T-helper 17 cell (primary cell): ENCODE results near the gene HLA-DPB1. TPM values are rescaled to one million over a fixed set of nuclear protein-coding genes. Genes with fewer than 3 reads are reported as not detected.

Experiments
- ATAC-seq: fragments of 150-1000 bp; cut with Tn5 transposase; 2 replicates; pipeline ENCODE4 v1.10.0; 2021; ENCODE audit warnings: mild to moderate bottlenecking, moderate library complexity
- DNase-seq, 3 donors: peaks; one replicate each; pipeline versions ENCODE4 v3.0.0 to v3.0.0-alpha.2; 2020 to 2021
- H3K9me3 ChIP-seq: one replicate; pipeline ENCODE4 v1.7.0; 2013; ENCODE audit warnings: low read length, mild to moderate bottlenecking; ENCODE audit not compliant: control insufficient read depth, poor library complexity, severe bottlenecking
- H3K27ac Mint-ChIP-seq: one replicate; pipeline ENCODE4 v1.8.0; 2022; ENCODE audit warnings: mild to moderate bottlenecking, moderate library complexity, mixed read lengths
- H3K27me3 Mint-ChIP-seq: one replicate; pipeline ENCODE4 v1.8.0; 2022; ENCODE audit warnings: mixed read lengths
- H3K36me3 Mint-ChIP-seq: one replicate; pipeline ENCODE4 v1.8.0; 2022; ENCODE audit warnings: low read depth, mixed read lengths
- H3K4me1 Mint-ChIP-seq: one replicate; pipeline ENCODE4 v1.8.0; 2022; ENCODE audit warnings: mild to moderate bottlenecking, mixed read lengths
- H3K4me3 Mint-ChIP-seq: one replicate; pipeline ENCODE4 v1.8.0; 2022; ENCODE audit warnings: mild to moderate bottlenecking, moderate library complexity, mixed read lengths
- total RNA-seq, 4 donors: library from RNA in 2 of 4; stranded (reverse) in 2 of 4; gene quantifications; one replicate each; pipeline ENCODE4 v1.2.3 and lab custom pipeline; 2022 to 2026

HLA-DPB1 gene
- total RNA-seq, 2 donors from 2014 or later = 67.7 to 77.4 TPM

DNA sequence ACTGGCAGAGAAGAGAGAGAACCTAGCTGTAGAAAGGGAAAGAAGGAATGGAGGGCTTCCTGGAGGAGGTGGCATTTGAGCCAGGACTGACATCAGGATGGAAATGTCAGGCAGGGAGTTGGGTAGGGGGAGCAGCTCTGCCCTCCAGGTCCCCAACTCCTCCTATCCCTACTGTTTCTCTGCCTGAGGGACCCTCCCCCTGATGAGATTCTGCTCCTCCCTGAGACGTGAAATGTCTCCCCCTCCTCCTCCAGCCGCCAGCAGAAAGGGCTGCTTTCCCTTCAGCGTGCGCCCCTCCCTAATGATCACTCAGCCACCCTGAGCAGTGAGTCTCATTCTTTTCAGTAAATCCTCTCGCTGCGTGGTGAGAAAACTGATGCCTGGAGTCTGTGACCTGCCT is 40.6 kb downstream of the HLA-DPB1 start:
- peaks cover 83% of the 10 kb centered on the region for H3K27me3 Mint-ChIP-seq
- H3K9me3 ChIP-seq = no peaks in the 10 kb centered on the region
- DNase-seq (no peak), ATAC-seq (no peak)
- H3K4me3 Mint-ChIP-seq = no peak overlapping the region
- H3K36me3 Mint-ChIP-seq = peaks cover 10% of the 10 kb centered on the region
- H3K27ac Mint-ChIP-seq = no peak overlapping the region
- peaks cover 21% of the 10 kb centered on the region for H3K4me1 Mint-ChIP-seq

DNA sequence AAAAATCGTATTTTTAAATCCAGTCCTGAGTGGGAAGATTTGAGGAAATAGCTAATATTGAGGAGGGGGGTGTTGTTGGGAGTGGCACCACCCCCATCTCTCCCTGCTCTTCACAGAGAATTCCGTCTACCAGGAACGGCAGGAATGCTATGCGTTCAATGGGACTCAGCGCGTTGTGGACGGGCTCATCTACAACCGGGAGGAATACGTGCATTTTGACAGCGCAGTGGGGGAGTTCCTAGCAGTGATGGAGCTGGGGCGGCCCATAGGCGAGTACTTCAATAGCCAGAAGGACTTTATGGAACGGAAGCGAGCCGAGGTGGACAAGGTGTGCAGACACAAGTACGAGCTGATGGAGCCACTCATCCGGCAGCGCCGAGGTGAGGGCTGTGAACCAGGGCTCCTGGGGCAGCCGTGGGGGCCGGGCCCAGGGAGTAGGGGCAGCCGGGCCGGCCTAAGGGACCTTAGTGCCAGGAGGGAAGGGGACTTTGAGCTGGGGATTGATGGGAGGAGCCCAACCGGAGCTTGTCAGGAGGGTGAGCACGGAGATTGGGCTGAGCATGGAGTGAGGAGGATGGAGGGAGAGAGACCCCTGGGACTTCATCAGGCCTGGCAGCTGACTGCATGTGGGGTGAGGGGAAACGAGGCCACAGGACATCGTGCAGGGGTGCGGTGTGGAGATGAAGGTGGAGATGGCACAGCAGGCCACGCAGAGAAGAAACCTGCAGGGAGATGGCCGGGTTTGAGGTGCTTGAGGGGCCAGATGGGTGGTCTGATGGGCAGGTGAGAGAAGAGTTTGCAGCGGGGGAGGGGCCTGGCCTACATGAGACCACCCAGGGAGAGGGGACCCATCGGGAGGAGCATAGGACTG is 41.3 kb downstream of the HLA-DPB1 start:
- H3K9me3 ChIP-seq = no peaks in the 10 kb centered on the region
- ATAC-seq (no peak), DNase-seq (no peak)
- Mint-ChIP-seq H3K4me3 (no peak overlapping the region), H3K27me3 (peaks cover 83% of the 10 kb centered on the region), H3K27ac (no peak overlapping the region), H3K36me3 (peaks cover 10% of the 10 kb centered on the region), H3K4me1 (peaks cover 19% of the 10 kb centered on the region)

- no peak for ATAC-seq
- H3K36me3 Mint-ChIP-seq = peaks cover 8% of the 10 kb centered on the region
- H3K4me1 Mint-ChIP-seq = peaks cover 15% of the 10 kb centered on the region
- H3K27me3 Mint-ChIP-seq = peaks cover 75% of the 10 kb centered on the region
- H3K27ac Mint-ChIP-seq = no peak overlapping the region
- H3K4me3 Mint-ChIP-seq = no peak overlapping the region
- no peak for DNase-seq
- no peaks in the 10 kb centered on the region for H3K9me3 ChIP-seq
Observed at GRCh38 chr6:33117811-33118277, 42.1 kb downstream of the HLA-DPB1 start.

DNA sequence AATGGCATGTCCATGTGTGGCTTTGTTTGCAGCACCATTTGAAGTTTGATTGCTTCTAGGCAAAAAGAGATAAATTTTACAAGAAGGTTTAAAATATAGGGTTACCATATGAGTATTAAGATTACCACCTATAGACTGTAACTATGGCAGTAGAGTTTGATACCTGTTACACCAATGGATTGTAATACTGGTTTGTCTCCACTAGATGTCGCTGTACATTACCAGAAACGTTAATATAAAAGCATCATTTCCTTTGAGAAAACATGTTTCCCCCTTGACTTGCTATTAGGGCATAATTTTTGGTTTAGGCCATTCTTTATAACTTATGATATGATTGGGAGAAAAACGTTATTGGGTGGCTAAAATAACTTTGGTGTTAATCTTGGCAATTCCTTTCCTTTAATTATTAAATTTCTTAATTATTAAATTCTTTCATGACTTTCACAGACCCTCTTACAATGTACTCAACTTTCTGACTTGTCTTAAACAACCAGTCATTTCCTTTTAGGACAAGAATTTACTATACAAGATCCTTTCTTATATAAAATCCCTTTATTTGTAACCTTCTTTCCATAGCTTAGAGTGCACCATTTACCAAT is 42.8 kb downstream of the HLA-DPB1 start:
- no peak overlapping the region for H3K27ac Mint-ChIP-seq
- no peaks in the 10 kb centered on the region for H3K9me3 ChIP-seq
- no peak overlapping the region for H3K4me3 Mint-ChIP-seq
- H3K36me3 Mint-ChIP-seq = peaks cover 7% of the 10 kb centered on the region
- ATAC-seq = peak; percentile 73
- H3K27me3 Mint-ChIP-seq = peaks cover 67% of the 10 kb centered on the region
- no peak for DNase-seq
- peaks cover 13% of the 10 kb centered on the region for H3K4me1 Mint-ChIP-seq

DNA sequence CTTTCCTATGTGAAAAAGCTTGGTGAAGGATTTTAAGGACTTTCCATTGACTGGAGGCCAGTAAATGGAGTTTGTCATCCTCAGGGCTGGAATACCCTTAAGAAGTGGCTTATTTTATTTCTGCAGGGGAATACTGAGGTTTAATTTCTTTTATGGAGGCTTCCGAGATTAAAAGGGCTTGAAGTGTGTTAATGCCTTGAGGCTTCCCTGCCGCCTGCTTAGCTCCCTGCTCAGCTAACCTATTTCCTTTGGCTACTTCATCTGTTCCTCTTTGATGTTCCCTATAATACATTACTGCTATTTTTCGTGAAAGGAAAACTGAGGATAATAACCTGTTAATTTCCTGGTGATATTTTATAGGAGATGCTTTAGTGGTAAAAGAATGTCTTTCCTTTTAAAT is 44.2 kb downstream of the HLA-DPB1 start:
- Mint-ChIP-seq H3K27me3 (peaks cover 54% of the 10 kb centered on the region), H3K27ac (no peak overlapping the region), H3K4me3 (no peak overlapping the region), H3K36me3 (peaks cover 4% of the 10 kb centered on the region), H3K4me1 (peaks cover 10% of the 10 kb centered on the region)
- no peak for DNase-seq
- no peaks in the 10 kb centered on the region for H3K9me3 ChIP-seq
- ATAC-seq = no peak

GRCh38 chr6:33123181-33123580 is 47.4 kb downstream of the HLA-DPB1 start:
- no peak for DNase-seq

GRCh38 chr6:33123732-33124524 is 48.1 kb downstream of the HLA-DPB1 start:
- DNase-seq (no peak), ATAC-seq (no peak)
- H3K4me3 Mint-ChIP-seq = no peak overlapping the region
- peaks cover 2% of the 10 kb centered on the region for H3K4me1 Mint-ChIP-seq
- H3K27me3 Mint-ChIP-seq = peaks cover 40% of the 10 kb centered on the region
- H3K9me3 ChIP-seq = no peaks in the 10 kb centered on the region
- H3K27ac Mint-ChIP-seq = no peak overlapping the region
- H3K36me3 Mint-ChIP-seq = peaks cover 2% of the 10 kb centered on the region

More at GRCh38 chr6:33123181-33123580, 47.4 kb downstream of the HLA-DPB1 start:
- peaks cover 2% of the 10 kb centered on the region for H3K4me1 Mint-ChIP-seq
- peaks cover 2% of the 10 kb centered on the region for H3K36me3 Mint-ChIP-seq
- H3K27me3 Mint-ChIP-seq = peaks cover 40% of the 10 kb centered on the region
- no peaks in the 10 kb centered on the region for H3K9me3 ChIP-seq
- ATAC-seq = no peak
- H3K4me3 Mint-ChIP-seq = no peak overlapping the region
- H3K27ac Mint-ChIP-seq = no peak overlapping the region

GRCh38 chr6:33124525-33124901 is 48.7 kb downstream of the HLA-DPB1 start:
- no peak for DNase-seq
- Mint-ChIP-seq H3K4me1 (peaks cover 2% of the 10 kb centered on the region), H3K36me3 (peaks cover 2% of the 10 kb centered on the region), H3K27ac (no peak overlapping the region), H3K4me3 (no peak overlapping the region), H3K27me3 (peaks cover 46% of the 10 kb centered on the region)
- no peak for ATAC-seq
- no peaks in the 10 kb centered on the region for H3K9me3 ChIP-seq

DNA sequence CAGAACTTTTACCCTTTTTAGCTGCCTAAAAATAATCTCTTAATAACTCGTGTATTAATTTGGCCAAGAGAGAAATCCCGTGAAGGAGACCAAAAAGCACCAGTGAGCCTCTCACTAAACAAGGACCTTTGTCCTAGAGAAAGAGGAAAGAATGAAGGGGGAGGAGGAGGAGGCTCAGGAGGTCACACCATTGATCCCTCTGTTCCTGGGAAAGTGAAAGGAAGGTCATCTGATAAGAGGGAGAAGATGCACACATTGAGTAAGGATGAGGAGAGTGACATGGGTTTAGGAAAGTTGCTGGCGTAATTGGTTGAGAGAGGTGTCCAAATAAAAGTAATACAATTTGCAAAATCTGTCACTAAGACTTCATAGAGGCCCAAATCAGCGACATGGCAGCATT is 49.2 kb downstream of the HLA-DPB1 start:
- H3K36me3 Mint-ChIP-seq = peaks cover 2% of the 10 kb centered on the region
- peaks cover 48% of the 10 kb centered on the region for H3K27me3 Mint-ChIP-seq

GRCh38 chr6:33126101-33126714 is 50.4 kb downstream of the HLA-DPB1 start:
- peak; percentile 55 for ATAC-seq
- H3K4me3 Mint-ChIP-seq = no peak overlapping the region

More for the DNA sequence above, 49.2 kb downstream of the HLA-DPB1 start:
- ATAC-seq (no peak), DNase-seq (no peak)
- no peaks in the 10 kb centered on the region for H3K9me3 ChIP-seq
- Mint-ChIP-seq H3K27ac (no peak overlapping the region), H3K4me1 (peaks cover 2% of the 10 kb centered on the region), H3K4me3 (no peak overlapping the region)

DNA sequence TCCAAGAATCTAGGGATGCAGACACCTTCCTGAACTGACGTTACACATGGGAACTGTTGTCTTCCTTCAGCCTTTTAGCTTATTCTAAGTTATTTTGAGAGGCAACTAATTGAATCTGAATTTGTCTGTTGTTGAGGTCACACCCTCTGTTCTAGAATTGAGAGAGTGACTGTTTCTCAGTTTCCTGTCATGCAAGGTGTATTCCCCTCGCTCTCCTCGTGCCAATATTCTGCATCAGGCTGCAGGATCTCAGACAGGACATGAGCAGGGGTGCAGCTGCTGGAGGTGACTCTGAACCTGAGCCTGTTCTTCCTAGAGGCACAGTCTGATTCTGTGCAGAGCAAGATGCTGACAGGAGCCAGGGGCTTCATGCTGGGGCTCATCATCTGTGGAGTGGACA is 52.5 kb downstream of the HLA-DPB1 start:
- H3K27ac Mint-ChIP-seq = no peak overlapping the region
- no peak for DNase-seq
- no peak overlapping the region for H3K4me3 Mint-ChIP-seq
- peaks cover 7% of the 10 kb centered on the region for H3K4me1 Mint-ChIP-seq
- no peak for ATAC-seq
- no peaks in the 10 kb centered on the region for H3K9me3 ChIP-seq
- H3K36me3 Mint-ChIP-seq = peaks cover 2% of the 10 kb centered on the region
- H3K27me3 Mint-ChIP-seq = peaks cover 44% of the 10 kb centered on the region

More at GRCh38 chr6:33126101-33126714, 50.4 kb downstream of the HLA-DPB1 start:
- H3K27ac Mint-ChIP-seq = no peak overlapping the region
- peaks cover 6% of the 10 kb centered on the region for H3K4me1 Mint-ChIP-seq
- peaks cover 49% of the 10 kb centered on the region for H3K27me3 Mint-ChIP-seq
- DNase-seq = peak; percentile 35 to 60 (median 44)
- H3K9me3 ChIP-seq = no peaks in the 10 kb centered on the region
- peaks cover 2% of the 10 kb centered on the region for H3K36me3 Mint-ChIP-seq

DNA sequence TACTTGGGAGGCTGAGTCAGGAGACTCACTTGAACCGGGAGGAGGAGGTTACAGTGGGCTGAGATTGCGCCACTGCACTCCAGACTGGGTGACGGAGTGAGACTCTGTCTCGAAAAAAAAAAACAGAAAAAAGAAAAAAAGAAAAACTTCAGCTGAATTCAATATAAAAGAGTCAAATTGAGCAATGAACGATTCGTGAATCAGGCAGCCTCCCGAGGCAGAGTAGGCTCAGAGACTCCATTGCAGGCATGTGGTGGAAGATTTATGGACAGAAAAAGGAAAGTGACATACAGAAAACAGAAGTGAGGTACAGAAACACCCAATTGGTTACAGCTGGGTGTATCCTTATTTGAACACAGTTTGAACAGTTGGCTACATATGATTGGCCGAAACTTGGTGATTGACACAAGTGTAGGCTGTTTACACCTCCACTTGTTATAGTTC is 56.3 kb downstream of the HLA-DPB1 start:
- Mint-ChIP-seq H3K36me3 (no peaks in the 10 kb centered on the region), H3K27ac (no peak overlapping the region), H3K4me1 (peaks cover 5% of the 10 kb centered on the region), H3K27me3 (peaks cover 54% of the 10 kb centered on the region), H3K4me3 (no peak overlapping the region)
- DNase-seq (no peak), ATAC-seq (no peak)
- H3K9me3 ChIP-seq = no peaks in the 10 kb centered on the region
